HG03196 (cell line): ENCODE data around the gene NRF1.

Experiments used
- ATAC-seq: cut with Tn5 transposase; IDR thresholded peaks from one replicate; pipeline ENCODE4 v1.9.1; 2021; ENCODE audit not compliant: unreplicated experiment

Gene NRF1

DNA sequence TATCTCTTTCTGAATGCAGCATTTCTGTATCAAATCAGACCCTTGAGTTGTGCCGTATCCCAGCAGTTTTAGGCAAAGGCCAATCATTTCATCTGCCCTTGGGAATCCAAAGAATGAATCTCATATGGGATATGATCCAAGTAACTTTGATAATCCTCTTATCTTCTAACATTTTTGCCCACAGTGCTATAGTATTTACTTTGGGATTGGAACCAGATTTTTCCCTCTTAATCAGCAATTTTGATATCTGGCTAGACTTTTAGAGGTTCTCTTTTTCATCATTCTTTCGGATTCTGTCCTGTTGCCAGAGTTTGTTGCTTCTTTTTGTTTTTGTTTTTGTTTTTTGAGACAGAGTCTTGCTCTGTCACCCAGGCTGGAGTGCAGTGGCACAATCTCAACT is 118.0 kb downstream of the NRF1 start:
- no peak for ATAC-seq

DNA sequence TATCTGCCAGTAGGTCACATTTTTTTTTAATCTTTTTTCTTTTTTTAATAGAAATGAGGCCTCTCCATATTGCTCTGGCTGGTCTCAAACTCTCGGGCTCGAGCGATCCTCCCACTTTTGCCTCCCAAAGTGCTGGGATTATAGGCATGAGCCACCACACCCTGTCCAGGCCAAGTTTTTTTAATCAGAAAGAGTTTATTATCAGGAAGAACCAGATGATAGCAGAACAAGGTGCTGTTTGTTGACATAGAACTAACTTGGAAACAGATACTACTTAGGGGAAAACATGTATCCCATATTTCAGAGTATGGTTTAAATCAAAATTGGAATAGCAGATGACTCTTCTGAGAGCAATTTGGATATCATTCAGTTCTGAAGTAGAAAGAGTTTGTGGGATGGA is 118.6 kb downstream of the NRF1 start:
- no peak for ATAC-seq

DNA sequence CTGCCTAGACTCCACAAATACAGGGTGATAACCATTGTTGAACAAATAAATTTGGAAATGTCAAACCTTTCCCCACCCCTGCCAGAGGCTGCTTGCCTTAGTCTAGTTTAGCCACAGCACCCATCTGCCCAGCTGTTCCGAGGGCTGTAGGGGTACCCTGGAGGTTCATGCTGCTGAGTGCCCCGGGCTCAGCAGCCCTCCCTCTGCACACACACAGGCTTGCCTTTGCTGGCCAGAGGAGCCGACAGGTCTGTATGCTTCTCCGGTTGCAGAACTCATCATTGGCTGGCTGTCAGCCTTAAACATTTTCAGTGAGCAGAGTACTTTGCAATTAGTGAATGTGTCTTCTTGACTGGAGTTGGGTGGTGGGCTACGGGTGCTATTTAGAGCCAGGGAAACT is 122.9 kb downstream of the NRF1 start:
- ATAC-seq = no peak

DNA sequence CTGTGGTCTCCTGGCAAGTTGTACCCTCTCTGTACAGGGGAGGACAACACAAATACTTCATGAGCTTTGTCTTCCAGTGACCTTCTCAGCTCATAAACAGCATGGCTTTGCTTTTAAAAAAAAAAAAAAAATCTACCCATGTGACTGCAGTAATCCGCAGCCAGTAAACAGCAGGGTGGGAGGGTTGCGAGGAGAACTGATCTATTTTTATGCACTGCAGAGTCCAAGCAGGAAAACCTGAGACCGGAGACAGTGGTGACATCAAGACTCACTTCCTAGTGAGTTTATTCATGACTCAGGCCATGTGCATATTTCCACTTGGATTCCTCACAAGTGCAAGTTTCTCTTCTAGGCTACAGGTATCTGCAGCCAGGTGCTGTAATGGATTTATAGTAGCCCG is 127.9 kb downstream of the NRF1 start:
- no peak for ATAC-seq

DNA sequence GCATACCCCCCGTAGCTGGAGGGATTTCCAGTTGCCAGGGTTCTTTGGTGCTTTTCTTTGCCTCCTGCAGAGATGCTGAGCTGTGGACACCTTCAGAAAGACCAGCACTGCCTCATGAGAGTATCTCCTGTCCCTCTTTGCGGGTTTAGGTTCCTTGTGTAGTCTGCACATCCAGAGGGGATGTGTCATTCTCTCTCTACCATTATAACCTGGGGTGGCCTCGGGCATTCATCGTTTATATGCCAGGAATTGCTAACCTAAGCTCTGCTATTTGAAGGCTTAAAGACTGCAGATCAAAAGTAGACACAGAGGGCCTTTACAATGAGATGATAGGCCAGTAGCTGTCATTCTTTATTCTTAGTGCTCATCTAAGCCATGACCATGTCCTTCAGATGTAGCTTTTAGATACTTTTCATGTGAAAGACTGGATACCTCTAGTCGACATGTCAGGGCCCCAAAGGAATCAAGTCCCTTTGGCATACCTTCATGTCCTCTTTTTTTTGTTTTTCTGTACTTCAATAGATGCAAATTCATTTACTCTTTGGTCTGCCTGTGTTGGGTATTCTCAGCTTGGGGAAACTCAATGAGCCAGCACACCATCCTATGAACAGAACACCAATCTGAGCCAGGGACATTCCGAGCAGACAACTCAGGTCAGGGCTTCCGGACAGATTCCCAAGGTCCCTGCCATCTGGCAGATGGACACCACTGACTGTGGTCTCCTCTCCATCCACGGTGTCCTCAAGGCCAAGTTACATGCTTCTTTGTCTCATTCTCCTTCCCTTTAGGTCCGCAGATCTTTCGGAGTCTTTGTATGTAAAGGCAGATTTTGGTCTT is 129.3 kb downstream of the NRF1 start:
- ATAC-seq = no peak

DNA sequence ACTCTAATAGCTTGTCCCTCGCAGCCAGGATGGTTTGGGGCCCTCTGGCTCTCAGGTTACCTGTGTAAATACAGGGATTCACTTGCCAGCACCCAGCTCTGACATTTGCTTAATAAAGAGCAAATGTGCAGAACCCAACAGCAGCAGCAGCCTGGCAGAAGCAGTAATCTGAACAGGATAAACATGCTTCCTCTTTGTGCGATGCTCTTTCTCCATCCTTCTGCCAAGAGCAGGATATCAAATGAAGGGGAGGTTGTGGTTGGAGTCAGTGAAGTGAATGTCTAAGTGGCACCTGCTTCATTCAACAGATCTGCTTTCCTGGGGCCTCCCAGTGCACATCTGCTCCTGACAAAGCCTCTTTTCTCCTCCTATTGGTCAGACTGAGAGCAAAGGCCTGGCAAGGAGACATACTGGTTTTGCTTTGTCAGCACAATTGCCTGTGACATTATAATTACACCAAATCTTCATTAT is 130.3 kb downstream of the NRF1 start:
- ATAC-seq = no peak

DNA sequence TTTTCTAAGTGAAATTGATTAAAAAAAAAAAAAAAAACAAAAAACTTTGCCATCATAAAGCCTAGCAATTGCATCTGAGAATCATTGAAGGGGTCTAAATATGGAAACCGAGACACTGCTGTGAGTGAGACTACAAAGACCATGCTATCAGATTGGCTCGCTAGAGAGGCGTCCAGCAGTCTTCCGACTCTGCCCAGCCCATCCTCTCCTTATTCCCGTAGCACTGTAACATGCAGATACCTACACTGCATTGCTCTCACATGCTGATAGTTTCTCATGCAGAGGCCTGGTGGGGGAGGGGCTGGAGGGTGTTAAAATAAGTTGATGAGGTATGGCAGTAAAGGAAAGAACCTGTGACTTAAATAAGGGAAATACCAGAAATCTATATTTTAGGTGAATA is 130.7 kb downstream of the NRF1 start:
- no peak for ATAC-seq

DNA sequence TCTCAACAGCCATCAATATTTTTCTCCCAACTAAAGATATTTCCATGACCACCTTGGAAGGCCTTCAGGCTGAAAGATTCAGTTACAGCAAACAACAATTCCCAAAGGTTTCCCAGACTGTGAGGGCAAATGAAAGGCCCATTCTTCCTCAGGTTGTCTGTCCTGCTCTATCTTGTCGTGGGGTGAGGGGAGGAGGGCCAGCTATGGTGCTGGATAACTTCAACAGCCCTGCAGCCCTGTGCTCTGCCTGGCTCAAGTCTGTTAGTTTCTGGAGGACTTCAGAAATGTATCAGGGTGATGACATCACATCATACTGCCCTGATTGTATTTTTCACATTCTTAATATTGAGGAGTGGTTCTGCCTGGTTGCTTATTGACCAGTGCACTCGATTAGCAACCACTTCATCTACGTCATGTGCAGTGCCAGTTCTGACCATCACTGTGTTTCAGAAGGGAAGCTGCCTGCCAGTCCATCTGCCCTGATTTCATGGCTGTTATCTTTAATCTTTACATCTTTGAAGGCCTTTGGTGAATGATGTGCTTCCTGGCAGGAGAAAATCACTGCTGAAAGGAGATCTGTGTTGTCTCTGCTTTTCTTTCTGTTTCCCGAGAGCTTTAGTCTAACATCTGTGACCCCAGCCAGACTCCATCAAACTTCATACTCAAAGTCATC is 135.5 kb downstream of the NRF1 start:
- no peak for ATAC-seq

DNA sequence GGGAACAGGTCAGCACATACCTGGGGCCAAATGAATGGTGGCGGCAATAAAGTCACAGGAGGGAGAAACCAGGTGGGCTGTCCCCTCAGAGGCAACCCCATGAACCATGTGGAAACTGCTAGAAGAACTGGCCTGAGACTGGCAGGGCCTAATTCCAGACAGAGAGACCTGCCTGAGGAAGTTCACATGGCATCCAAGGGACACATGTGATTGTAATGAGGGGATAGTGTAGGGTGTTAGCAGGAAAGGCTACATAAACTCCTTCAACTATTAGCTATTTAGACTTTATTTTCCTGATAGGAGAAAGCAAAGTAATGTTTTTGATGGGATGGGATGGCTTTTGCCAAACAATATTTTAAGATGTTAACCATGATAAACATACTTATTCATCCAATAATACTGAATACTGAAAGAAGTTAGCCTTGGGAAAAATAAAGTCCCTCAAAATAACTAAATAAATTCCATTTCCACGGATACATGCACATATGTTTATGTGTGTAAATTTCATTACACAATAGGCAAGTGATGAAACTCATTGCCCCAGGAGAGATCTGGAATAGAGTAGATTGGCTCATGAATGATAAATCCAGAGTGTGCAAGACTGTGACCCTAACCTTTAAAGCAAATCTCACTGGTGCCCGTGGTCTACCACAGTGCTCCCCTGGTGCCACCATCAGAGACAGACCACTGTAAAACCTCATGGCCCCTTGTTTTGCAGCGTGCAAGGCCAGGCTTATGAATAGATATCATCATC is 137.0 kb downstream of the NRF1 start:
- no peak for ATAC-seq

DNA sequence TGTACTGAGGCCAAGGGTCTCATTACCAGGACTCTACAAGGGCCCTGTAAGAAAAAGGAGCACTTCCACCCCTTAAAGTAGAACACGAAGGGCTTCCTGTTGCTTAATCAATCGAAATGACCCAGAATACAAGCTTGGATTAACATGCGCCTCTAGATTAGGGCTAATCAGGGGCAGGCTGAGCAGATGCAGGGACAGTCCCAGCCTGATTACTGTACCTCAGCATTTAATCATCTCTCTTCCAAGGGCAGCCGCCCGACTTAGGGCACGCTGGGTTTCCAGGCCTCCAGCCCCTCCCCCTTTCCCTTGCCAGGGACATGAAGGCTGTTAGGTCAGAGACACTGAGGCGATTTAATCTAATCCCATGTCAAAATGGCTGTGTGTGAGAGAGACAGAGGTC is 138.6 kb downstream of the NRF1 start:
- no peak for ATAC-seq

DNA sequence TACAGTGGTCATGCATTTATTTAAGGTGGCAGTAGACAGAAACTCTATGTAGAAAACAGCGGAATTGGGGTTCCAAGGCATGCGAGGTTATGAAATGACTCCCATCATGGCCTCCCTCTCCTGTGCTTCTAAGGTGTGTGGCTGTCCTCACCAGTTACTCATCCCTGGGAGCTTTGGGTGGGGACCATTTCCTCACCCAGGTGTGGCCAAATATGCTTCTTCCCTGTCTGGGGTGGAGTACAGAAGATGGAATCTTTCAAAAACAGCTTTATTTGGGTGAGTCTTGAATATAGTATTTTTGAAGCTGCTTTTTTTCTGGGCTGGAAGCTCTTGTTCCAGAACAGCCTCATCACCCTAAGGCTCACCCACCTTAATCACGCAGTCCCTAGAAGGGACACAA is 139.0 kb downstream of the NRF1 start:
- no peak for ATAC-seq

DNA sequence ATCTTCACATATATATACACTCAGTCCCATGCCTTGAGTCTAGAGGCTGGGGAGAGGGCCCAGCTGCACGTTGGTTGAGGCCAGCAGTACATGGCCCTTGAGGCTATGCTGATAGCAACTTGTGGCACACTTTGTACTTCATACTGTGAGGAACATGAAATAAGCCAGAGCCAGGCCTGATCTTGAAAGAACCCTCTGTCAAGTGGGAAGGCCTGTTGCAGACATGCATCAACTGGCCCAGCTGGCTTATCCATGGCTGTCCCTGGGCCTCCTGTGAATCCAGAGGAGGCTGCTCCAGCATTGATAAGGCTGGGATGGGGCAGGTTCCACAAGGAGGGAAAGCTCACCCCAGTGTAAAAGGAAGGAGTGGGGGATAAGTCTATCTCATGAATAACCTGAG is 140.4 kb downstream of the NRF1 start:
- ATAC-seq = no peak

DNA sequence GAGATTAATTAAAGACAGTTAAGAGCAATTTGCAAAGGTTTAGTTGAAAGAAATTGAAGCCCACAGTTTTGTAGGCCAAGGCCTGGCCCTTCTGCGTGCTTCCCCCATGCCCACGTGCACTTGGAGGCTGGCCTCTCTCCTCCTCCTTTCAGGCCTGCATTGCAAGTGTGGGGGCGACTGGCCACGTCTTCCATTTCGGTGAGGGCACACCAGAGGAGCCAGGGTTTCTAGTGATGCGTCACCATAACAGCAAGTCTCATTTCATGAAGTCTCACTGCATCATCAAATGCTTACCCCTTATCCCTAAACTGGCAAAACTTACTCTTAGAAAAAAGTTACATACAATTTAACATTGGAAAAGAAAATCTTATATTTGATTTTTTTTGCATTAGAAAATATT is 141.2 kb downstream of the NRF1 start:
- no peak for ATAC-seq

DNA sequence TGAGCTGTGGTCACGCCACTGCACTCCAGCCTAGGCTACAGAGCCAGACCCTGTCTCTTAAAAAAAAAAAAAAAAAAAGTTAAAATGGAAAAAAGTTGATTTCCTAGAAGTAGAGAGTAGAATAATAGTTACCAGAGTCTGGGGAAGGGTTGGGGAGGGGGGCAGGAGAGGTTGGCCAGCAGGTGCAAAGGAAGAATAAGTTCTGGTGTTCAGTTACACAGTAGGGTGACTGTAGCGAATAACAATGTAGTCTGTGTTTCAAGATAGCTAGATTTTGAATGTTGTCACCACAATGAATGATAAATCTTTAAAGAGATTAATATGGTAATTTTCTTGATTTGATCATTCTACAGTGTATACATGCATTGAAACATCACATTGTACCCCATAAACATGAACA is 142.9 kb downstream of the NRF1 start:
- ATAC-seq = no peak

DNA sequence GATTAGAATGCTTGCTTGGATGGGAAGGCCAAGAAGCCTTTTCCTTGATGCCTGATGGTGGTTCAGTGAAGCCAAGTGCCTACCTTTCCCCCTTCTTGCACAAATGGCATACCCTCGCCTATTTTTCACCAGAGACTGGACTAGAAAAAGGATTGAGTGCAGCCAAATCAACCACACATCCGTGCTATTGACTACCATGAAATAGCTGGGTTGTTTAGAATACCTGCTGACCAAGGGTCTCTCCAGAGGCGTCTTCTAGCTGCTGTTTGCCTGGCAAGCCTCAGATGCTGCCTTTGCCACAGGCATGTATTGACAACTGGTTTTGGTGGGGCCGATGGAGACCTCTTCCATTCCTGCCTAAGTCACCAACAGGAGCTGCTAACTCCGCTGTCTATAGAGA is 146.5 kb downstream of the NRF1 start:
- no peak for ATAC-seq

DNA sequence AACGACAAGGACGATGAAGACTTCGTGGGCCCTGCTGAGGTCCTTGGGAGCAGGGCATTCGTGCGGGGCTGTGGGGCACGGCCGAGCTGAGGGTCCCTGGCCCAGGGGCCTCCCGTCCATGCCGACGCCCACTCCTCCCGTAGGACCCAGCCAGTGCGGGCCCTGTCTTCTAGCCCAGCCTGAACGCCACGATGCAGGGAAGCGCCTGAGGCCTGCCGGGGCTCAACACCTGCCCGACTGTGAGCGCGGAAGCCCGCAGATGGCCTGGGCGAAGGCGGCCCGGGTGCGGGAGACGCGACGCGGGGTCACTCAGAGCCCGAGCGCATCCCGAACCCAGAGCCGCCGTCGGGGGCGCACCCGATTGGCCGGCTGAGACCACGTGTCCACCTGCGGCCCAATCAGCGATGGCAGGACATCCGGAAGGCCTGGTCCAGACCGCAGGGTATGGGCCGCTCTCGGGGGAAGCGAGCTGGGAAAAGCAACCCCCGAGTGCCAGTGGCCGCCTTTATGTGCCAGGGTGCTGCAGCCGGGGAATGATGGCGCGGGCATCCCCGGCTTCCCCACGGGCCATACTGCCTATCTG is 151.0 kb downstream of the NRF1 start:
- ATAC-seq = no peak

DNA sequence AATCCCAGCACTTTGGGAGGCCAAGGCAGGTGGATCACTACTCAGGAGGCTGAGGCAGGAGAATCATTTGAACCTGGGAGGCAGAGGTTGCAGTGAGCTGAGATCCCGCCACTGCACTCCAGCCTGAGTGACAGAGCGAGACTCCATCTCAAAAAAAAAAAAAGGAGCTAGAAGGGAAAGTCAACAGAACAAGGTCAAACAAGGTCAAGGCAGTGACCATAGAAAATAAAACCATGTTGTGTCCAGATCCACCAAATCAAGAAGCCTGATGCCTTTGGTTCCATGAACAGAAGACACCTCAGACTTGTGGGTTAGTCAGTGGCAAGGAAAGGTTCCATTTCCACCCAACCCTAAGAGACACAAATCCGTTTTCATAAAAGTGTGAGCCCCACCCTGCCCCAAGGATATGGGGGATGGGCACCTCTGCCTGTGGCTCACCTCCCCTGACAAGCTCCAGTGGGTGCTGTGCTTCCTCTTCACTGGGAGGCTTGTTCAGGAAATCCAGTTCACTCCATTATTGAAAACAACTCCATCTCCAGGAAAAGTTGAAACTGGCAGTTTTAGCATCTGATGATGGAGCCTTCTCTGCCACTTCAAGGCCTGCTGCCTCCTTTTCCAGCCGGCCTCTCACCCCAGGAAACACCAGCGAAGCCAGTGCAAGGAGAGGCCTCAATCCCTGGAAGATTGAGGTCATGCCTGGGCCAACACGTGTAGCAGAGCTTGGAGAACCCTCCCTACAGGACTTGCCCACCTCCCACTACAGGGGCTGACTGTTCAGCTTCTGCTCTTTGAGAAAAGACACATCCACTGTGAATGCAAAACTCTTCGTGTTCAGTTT is 152.9 kb downstream of the NRF1 start:
- ATAC-seq = no peak

DNA sequence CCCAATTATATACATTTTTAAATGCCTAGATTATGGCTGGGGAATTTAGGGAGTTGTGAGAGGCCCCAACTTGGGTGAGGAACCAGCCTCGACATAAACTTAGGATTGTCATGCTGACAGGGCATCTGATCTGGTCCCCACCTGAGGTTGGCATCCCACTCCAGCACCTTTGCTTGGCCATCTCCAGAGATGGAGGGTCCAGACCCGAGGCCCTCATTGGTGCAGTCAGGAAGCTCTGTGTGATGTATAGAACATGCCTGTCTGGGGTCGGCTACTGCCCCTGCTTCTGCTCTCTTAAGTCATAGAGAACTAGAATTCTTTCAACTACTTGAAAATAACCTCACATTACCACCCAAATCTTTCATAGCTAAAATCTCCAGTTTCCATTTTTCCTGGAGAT is 153.8 kb downstream of the NRF1 start:
- no peak for ATAC-seq

DNA sequence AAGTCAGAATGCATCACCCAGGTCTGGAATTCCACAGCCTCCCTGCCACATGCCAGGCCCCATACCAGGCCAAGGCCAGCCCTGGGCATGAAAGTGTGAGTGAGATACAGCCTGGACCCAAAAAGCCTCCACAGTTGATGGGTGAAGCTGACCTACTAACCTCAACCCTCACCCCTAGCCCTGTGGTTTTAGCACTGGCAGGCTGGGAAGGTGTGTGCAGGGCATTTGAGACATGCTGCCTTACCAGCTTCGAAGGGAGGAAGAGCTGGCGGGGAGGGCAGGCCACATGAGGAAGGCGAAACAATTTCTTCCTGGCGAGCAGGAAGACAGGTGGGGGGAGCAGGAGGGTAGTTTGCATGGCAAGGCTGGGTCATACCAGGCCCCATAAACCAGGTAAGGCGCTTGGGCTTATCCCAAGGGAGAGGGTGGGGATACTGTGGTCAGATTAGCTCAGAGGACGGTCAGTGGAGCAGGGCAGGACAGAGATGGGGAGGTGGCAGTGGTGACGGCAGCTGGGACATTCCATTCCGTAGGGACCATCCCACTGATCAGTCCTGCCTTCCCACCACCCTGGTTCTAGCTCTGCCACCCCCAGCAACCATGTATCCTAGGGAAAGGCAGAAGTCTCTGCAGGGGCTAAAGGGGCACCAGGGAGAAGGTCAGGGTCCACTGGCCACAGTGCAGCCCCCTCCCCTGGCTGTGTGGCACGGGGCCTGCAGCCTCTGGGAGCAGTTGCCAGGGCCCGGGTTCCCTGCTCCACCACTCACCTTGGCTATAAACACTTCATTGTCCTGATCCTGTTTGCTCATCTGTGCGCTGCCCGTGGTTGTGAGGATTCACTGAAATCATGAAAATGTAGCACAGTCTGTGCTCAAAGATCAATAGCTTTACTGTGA is 155.8 kb downstream of the NRF1 start:
- no peak for ATAC-seq
